ENCODE results near the gene PSME3.

- no peak for TF ChIP-seq CTCF (IDR thresholded peaks at IDR 0.05)
- no peak for TF ChIP-seq EZH2phosphoT487 (IDR thresholded peaks at IDR 0.05; ENCODE audit: borderline replicate concordance, low read depth)
These were observed 35.1 kb downstream of the PSME3 start for GRCh38 chr17:42868338-42868737.
